HCEC 1CT (cell line): Measurements from ENCODE around the gene RGS6.

Experiments used
- DNase-seq: peaks from one replicate; pipeline ENCODE4 v3.0.0-alpha.2; 2017

Gene RGS6

GRCh38 chr14:72254937-72255472, 322.8 kb downstream of the RGS6 start:
- DNase-seq = no peak

DNA sequence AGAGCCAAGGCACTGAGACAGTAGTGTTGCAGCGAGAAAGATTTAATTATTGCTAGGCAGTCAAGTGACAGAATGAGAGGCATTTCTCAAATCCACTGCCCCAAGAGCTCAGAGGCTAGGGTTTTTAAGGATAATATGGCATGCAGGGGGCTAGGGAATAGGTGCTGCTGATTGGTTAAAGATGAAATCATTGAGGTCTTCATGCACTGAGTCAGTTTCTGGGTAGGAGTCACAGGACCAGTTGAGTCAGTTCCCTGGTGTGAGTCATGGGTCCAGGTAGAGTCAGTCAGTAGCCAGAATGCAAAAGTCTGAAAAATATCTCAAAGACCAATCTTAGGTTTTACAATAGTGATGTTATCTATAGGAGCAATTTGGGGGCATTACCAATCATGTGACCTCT, 323.8 kb downstream of the RGS6 start:
- no peak for DNase-seq

GRCh38 chr14:72261068-72261467, 328.8 kb downstream of the RGS6 start:
- no peak for DNase-seq

DNA sequence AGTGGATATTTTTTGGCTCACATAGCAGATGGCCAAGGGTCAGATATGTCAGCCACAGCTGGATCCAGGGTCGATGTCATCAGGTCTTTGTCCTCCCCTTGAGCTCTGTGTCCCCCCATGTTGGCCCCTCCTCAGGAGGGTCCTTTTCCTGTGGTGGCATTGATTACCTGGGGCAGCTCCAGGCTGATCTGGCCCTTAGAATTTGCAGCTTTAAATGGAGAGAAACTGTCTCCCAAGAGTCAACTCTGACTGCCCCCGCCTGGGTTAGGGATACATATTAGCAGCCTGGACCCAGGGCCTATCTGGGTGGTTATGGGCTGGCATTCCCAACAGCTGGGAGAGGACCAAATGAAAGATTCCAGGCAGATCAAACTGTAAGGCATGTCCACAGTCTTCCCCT, 330.5 kb downstream of the RGS6 start:
- DNase-seq = no peak

GRCh38 chr14:72264716-72265115, 332.5 kb downstream of the RGS6 start:
- no peak for DNase-seq

GRCh38 chr14:72270147-72270727, 338.0 kb downstream of the RGS6 start:
- DNase-seq = no peak

DNA sequence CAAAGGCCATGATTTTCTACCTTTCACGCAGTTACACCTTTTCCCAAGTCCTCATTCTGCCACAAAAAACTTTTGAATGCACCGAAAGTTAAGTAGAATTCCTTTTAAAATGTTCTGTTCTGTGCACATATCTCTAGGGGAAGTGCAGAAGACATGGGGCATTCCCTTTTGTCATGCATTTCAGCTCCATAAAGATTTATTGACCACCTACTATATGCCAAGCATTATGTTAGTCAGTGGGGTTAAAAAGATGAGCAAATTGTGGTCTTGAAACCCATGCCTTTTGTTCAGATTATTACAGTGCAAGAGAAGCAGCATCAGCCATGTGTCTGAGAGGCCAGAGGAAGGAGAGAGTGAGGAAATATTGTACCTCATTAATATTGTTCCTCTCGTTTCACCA, 338.5 kb downstream of the RGS6 start:
- DNase-seq = no peak

GRCh38 chr14:72275242-72275641, 343.0 kb downstream of the RGS6 start:
- DNase-seq = no peak

DNA sequence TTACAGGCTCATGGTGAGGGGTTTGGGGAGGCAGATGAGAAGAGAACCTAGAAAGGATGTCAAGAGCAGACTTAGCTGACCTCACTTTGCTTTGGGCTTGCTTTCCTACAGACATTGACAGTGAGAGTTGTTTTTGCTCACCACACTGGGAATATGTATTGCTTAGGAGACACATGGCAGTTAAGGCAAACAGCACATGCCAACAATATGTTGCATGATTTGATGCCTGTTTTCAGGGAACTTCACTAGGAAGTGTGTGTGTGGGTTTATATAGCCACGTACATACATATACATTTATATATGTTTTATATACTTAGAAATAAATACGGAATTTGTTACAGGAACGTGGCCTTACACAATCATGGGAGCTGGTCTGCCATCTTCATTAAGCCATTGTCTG, 346.1 kb downstream of the RGS6 start:
- no peak for DNase-seq

DNA sequence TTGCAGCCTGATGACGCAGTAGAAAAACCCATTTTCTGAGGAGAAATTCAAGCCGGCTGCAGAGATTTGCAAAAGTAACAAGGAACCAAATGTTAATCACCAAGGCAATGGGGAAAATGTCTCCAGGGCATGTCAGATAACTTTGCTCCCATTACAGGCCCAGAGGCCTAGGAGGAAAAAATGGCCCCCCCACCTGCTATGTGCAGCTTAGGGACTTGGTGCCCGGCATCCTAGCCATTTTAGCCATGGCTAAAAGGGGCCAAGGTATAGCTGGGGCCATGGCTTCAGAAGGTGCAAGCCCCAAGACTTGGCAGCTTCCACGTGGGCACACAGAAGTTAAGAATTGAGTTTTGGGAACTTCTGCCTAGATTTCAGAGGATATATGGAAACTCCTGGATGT, 351.9 kb downstream of the RGS6 start:
- DNase-seq = no peak

- DNase-seq = no peak
Observed at GRCh38 chr14:72290241-72290640, 358.0 kb downstream of the RGS6 start.

- DNase-seq = peak; percentile 39
Observed at GRCh38 chr14:72291908-72292688, 359.9 kb downstream of the RGS6 start.

DNA sequence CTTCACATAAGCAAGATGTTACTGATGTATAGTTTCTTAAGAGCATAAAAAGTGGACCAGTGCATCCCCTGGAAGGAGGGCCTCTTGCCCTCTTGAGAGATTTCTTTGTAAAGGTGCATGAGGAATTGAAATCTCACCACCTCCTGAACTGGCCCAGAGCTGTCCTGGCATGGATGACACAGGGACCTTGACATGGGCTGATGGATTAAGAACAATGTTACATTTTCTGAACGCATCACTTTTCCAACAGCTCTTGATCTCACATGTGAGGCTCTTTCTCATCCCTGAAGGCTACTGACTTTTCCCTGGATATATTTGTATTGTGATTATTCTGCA, 360.4 kb downstream of the RGS6 start:
- no peak for DNase-seq

- DNase-seq = no peak
Observed at GRCh38 chr14:72301352-72301751, 369.1 kb downstream of the RGS6 start.

DNA sequence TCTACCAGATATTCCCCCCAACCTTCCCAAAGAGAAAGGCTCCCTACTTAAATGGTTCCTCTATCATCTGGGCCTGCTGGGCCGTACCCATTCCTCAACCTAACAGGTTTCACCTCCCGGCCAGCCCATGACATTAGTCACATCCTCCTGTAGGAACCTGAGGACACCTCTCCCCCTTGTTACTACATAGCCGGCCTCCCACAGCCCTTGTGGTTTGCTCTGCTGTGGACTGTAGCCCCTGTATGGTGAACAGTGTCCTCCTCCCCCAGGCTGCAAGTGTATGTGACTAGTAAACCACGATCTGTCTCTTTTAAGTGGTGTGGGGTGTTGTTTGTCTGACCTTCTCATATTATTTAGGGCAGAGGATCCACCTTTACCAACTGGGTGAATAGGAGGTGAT, 371.7 kb downstream of the RGS6 start:
- DNase-seq = no peak

DNA sequence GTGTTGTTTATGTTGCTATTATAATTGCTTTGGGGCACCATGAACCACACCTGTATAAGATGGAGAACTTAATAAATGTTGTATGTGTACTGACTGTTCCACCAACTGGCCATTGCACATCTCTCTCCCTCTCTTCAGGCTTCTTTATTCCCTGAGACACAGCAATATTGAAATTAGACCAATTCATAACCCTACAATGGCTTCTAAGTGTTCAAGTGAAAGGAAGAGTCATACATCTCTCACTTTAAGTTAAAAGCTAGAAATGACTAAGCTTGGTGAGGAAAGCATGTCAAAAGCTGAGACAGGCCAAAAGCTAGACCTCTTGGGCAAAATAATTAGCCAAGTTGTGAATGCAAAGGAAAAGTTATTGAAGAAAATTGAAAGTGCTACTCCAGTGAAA, 373.3 kb downstream of the RGS6 start:
- no peak for DNase-seq

DNA sequence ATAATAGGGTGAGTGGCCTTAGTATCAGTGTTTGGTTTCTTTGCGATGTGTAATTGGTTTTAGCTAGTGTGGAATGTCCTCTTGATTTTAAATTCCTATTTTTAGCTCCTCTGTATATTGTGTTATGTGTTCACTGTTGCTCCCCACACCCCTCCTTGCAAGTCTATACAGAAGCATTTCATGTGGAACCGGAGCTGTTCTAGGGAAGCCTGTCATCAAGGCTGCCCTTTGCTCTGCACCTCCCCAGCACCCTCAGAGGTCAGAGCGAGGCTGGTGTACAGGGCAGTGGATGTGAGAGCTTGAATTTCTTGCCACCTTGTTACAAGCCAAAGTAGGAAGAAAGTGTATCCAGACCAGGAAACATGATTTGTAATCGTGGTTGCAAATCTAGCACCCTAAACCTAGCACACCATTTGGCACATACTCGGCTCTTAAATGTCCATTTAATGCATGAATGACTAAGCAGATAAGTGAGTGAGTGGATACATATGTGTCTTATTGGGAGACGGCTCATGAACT, 376.8 kb downstream of the RGS6 start:
- no peak for DNase-seq

GRCh38 chr14:72311116-72311515, 378.9 kb downstream of the RGS6 start:
- no peak for DNase-seq

GRCh38 chr14:72311516-72311915, 379.3 kb downstream of the RGS6 start:
- DNase-seq = no peak

DNA sequence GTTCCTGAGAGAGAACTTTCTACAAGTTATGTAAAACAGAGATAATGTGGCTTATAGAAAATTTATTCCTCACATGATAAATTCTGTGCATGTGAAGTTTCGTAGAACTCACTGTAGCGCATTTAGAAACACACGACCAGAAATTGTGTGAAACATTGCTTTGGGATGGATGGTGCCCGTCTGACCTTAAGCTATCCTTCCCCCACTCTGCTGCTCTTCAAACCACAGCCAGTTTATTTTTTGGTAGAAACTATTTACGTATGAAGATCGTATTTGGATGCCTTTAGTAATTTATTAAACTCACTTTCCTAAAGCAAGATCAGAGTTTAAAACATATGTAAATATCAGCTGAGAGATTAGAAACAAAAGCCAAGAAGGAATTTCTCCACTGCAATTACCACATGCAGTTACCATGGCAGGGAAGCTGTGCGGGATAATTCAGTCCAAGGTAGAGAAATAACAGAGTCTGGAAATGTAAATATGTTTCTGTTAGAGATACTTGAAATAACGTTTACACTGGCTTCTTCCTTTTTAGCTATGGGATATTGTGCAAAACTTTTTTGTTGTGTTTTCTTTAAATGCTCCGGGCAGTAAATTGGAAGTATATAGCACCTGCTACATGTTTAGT, 382.7 kb downstream of the RGS6 start:
- no peak for DNase-seq

GRCh38 chr14:72315714-72316113, 383.5 kb downstream of the RGS6 start:
- no peak for DNase-seq

DNA sequence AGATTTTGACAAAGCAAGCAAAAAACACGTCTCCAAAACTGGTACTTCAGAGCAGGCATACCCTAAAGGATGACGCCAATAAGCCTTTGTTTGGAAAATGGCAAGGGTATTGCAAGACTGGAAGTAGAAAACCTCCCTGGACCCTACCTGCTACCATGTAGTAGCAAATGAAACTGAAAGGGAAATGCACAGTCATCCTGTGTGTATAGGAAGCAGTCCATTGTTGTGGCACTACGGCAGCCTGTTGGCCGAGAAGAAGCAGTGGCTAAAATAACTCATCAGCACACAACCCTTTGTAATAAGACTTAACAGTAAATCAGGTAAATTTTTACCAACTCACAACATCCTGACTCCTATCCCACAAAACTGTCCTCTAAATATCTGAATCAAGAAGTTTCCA, 386.4 kb downstream of the RGS6 start:
- no peak for DNase-seq

GRCh38 chr14:72332046-72332445, 399.8 kb downstream of the RGS6 start:
- DNase-seq = no peak

DNA sequence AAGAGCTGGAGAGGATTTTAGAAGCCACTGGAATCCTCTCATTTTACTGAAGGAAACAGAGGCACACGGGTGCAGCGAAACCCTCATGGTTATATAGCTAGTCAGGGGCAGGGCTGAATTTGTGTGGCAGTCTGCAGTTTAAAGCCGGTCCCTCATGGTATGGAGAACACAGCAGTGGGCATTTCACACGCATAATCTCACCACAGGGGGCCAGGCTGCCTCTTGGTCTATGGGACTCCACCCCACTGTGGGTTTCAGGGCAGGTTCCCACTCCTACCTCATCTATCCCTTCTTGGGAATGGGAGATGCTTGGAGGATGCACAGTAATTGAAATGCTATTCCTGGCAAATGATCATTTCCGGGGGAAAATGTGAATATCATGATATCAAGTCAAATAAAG, 400.6 kb downstream of the RGS6 start:
- DNase-seq = no peak
